GOT3 (cell line): ENCODE data around the gene ZNRD2.
A peak's percentile ranks its signal among the peaks of the same experiment; 100 is the strongest.

Source experiments
- DNase-seq: peaks from one replicate; lab custom pipeline; 2025; ENCODE audit warnings: mixed read lengths; lab: John Stamatoyannopoulos, UW

The ZNRD2 gene

GRCh38 chr11:65610404-65610803 lies 40.1 kb downstream of the ZNRD2 start:
- DNase-seq = no peak

GRCh38 chr11:65611028-65611757 lies 40.9 kb downstream of the ZNRD2 start:
- DNase-seq = no peak

- DNase-seq = no peak
These were observed 41.7 kb downstream of the ZNRD2 start for GRCh38 chr11:65611758-65612603.

- no peak for DNase-seq
These were observed 42.4 kb downstream of the ZNRD2 start for GRCh38 chr11:65612691-65613090.

- DNase-seq = no peak
These were observed 43.0 kb downstream of the ZNRD2 start for GRCh38 chr11:65613091-65613928.

GRCh38 chr11:65615229-65615949 lies 45.1 kb downstream of the ZNRD2 start, which contains the start of gene PCNX3:
Gene PCNX3, plus strand, starts transcription at chr11:65615776. Its CDS starts 536 bp downstream, at chr11:65616312.
- peak; percentile 99 for DNase-seq

GRCh38 chr11:65615950-65616574 lies 45.8 kb downstream of the ZNRD2 start:
- no peak for DNase-seq

GRCh38 chr11:65616575-65617001 lies 46.3 kb downstream of the ZNRD2 start:
- no peak for DNase-seq

GRCh38 chr11:65617136-65617850 lies 47.0 kb downstream of the ZNRD2 start:
- DNase-seq = no peak

GRCh38 chr11:65617990-65618751 lies 47.9 kb downstream of the ZNRD2 start:
- DNase-seq = no peak

GRCh38 chr11:65618763-65619162 lies 48.5 kb downstream of the ZNRD2 start:
- DNase-seq = no peak

- no peak for DNase-seq
These were observed 49.1 kb downstream of the ZNRD2 start for GRCh38 chr11:65619281-65619928.

GRCh38 chr11:65620666-65621065 lies 50.4 kb downstream of the ZNRD2 start:
- DNase-seq = no peak

- no peak for DNase-seq
These were observed 51.2 kb downstream of the ZNRD2 start for GRCh38 chr11:65621460-65621859.
